ENCODE measurements around the gene KCNMB1. TPM values are rescaled to one million over a fixed set of nuclear protein-coding genes. Genes with fewer than 3 reads are reported as not detected.

Gene KCNMB1
- total RNA-seq, 1 donor from 2014 or later, result 0.29 TPM

DNA sequence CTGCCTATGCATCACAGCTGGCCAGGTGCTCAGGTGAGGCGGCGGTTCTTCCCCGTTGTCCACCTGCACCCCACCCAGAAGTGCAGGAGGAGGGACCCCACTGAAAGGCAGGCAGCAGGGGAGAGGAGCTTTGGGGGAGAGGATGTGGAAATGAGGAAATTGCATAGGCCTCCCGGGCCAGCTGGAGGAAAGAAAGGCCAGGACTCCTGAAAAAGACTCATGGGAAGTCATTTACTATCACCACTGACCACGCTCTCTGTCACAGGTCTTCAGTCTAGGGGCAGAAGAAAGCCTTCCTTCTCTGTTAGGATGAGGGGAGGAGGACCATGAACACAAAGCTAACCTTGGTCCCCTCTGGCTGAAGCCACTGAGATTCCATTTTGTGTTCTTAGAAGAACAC lies 28.1 kb downstream of the KCNMB1 start:
- Mint-ChIP-seq H3K36me3 (ENCODE audit: unreplicated experiment) (no peaks in the 10 kb centered on the region), H3K4me1 (ENCODE audit: low read depth, unreplicated experiment) (peaks cover 10% of the 10 kb centered on the region), H3K27me3 (ENCODE audit: unreplicated experiment) (peaks cover 1% of the 10 kb centered on the region), H3K9me3 (ENCODE audit: unreplicated experiment) (no peaks in the 10 kb centered on the region), H3K4me3 (ENCODE audit: unreplicated experiment) (no peak overlapping the region), H3K27ac (ENCODE audit: unreplicated experiment) (no peak overlapping the region)
- TF ChIP-seq CTCF (IDR thresholded peaks at IDR 0.05; ENCODE audit: partially characterized antibody, unreplicated experiment), result no peak
- DNase-seq, result no peak

- Mint-ChIP-seq H3K4me1 (ENCODE audit: low read depth, unreplicated experiment) (peaks cover 14% of the 10 kb centered on the region), H3K9me3 (ENCODE audit: unreplicated experiment) (no peaks in the 10 kb centered on the region), H3K27me3 (ENCODE audit: unreplicated experiment) (peaks cover 1% of the 10 kb centered on the region)
These were observed 28.5 kb downstream of the KCNMB1 start for GRCh38 chr5:170360709-170361108.

DNA sequence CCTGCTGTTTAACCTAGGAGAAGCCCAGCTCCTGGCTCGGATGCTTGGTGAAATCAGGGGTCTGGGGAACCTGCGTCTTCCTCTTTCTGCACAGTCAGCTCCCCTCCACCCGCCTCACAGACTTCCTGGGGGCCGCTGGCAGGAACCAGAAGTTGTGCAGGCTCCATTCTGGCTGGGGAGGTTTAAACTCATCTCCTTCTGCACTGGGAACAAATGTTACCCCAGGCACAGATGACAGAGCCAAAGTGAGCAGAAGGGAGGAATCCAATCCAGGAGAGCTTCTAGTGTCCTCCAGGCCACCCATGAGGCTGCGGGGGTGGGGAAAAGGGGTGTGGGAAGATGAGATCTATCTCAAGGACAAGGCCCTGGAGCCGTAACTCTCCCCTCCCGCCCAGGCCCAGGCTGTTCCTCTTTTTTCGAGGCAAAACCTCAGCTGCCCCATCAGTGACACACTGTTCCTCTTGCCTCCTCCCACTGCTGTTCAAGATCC lies 31.2 kb downstream of the KCNMB1 start:
- Mint-ChIP-seq H3K4me3 (ENCODE audit: unreplicated experiment) (no peak overlapping the region), H3K4me1 (ENCODE audit: low read depth, unreplicated experiment) (peaks cover 31% of the 10 kb centered on the region), H3K9me3 (ENCODE audit: unreplicated experiment) (no peaks in the 10 kb centered on the region), H3K27ac (ENCODE audit: unreplicated experiment) (no peak overlapping the region), H3K36me3 (ENCODE audit: unreplicated experiment) (no peaks in the 10 kb centered on the region), H3K27me3 (ENCODE audit: unreplicated experiment) (peaks cover 6% of the 10 kb centered on the region)
- DNase-seq, result no peak
- TF ChIP-seq CTCF (IDR thresholded peaks at IDR 0.05; ENCODE audit: partially characterized antibody, unreplicated experiment), result no peak

More at GRCh38 chr5:170360709-170361108, 28.5 kb downstream of the KCNMB1 start:
- H3K27ac Mint-ChIP-seq (ENCODE audit: unreplicated experiment), result no peak overlapping the region
- no peak for TF ChIP-seq CTCF (IDR thresholded peaks at IDR 0.05; ENCODE audit: partially characterized antibody, unreplicated experiment)
- no peak overlapping the region for H3K4me3 Mint-ChIP-seq (ENCODE audit: unreplicated experiment)
- no peak for DNase-seq
- no peaks in the 10 kb centered on the region for H3K36me3 Mint-ChIP-seq (ENCODE audit: unreplicated experiment)

DNA sequence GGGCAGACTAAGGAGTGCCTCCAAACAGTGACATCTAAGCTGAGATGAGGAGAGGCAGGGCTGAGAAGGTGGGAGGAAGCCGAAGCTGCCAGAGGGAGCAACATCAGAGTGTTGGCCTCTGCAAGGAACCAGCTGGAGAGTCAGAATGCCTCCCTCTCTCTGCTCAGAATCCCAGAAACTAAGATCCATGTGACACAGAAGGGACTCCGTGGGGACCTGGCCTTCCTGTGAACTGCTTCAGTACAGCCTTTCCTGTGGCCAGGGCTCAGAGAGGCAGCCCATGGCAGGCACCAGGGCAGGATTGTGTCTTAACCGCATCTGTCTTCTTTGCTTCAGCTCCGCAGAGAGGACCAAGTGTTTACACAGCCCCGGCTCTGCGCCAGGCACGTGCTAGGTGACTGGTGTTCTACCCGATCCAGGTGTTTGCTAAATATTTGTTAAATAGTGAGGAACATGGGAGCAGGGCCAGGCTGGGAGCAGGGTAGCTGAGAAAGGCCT lies 33.5 kb downstream of the KCNMB1 start:
- H3K9me3 Mint-ChIP-seq (ENCODE audit: unreplicated experiment), result peaks cover 2% of the 10 kb centered on the region
- no peak overlapping the region for H3K27ac Mint-ChIP-seq (ENCODE audit: unreplicated experiment)
- no peaks in the 10 kb centered on the region for H3K36me3 Mint-ChIP-seq (ENCODE audit: unreplicated experiment)
- no peak for TF ChIP-seq CTCF (IDR thresholded peaks at IDR 0.05; ENCODE audit: partially characterized antibody, unreplicated experiment)
- DNase-seq, result peak; percentile 42
- H3K4me3 Mint-ChIP-seq (ENCODE audit: unreplicated experiment), result no peak overlapping the region
- H3K4me1 Mint-ChIP-seq (ENCODE audit: low read depth, unreplicated experiment), result peaks cover 32% of the 10 kb centered on the region
- peaks cover 6% of the 10 kb centered on the region for H3K27me3 Mint-ChIP-seq (ENCODE audit: unreplicated experiment)

- no peaks in the 10 kb centered on the region for H3K36me3 Mint-ChIP-seq (ENCODE audit: unreplicated experiment)
These were observed 35.2 kb downstream of the KCNMB1 start for GRCh38 chr5:170353961-170354360.

More at GRCh38 chr5:170353961-170354360, 35.2 kb downstream of the KCNMB1 start:
- TF ChIP-seq CTCF (IDR thresholded peaks at IDR 0.05; ENCODE audit: partially characterized antibody, unreplicated experiment), result no peak
- peaks cover 32% of the 10 kb centered on the region for H3K4me1 Mint-ChIP-seq (ENCODE audit: low read depth, unreplicated experiment)
- H3K27ac Mint-ChIP-seq (ENCODE audit: unreplicated experiment), result no peak overlapping the region
- peaks cover 2% of the 10 kb centered on the region for H3K9me3 Mint-ChIP-seq (ENCODE audit: unreplicated experiment)
- peaks cover 8% of the 10 kb centered on the region for H3K27me3 Mint-ChIP-seq (ENCODE audit: unreplicated experiment)
- no peak for DNase-seq
- no peak overlapping the region for H3K4me3 Mint-ChIP-seq (ENCODE audit: unreplicated experiment)

Measured in glutamatergic neuron (in vitro differentiated cells).